Mucosa of descending colon (tissue), 3 donors: ENCODE results near the gene ZNF689. TPM values are rescaled to one million over a fixed set of nuclear protein-coding genes. Genes with fewer than 3 reads are reported as not detected.

Experiments used
- ATAC-seq: fragments of 200-7000 bp; cut with Tn5 transposase; one replicate; pipeline ENCODE4 v1.9.1; 2020; ENCODE audit warnings: mild to moderate bottlenecking, moderate library complexity
- DNase-seq, 3 donors: peaks; one replicate each; pipeline ENCODE4 v3.0.0-alpha.2; 2020
- H3K36me3 ChIP-seq: fragments of 200-600 bp; one replicate; pipeline ENCODE4 v1.8.0; 2021; ENCODE audit warnings: low read depth, mild to moderate bottlenecking
- H3K4me1 ChIP-seq: fragments of 200-600 bp; one replicate; pipeline ENCODE4 v1.8.0; 2021; ENCODE audit warnings: low read depth, mild to moderate bottlenecking
- H3K4me3 ChIP-seq: fragments of 200-600 bp; one replicate; pipeline ENCODE4 v1.8.0; 2021; ENCODE audit warnings: mild to moderate bottlenecking
- H3K9me3 ChIP-seq: fragments of 200-600 bp; one replicate; pipeline ENCODE4 v1.8.0; 2021; ENCODE audit warnings: mild to moderate bottlenecking
- CTCF ChIP-seq: fragments of 200-600 bp; IDR thresholded peaks from one replicate; pipeline ENCODE4 v1.8.0; 2022; ENCODE audit warnings: antibody characterized with exemption, mild to moderate bottlenecking
- intact Hi-C, 2 donors: fragments of 100-400 bp; cut with DNase I in 1 of 2; cut with micrococcal nuclease in 1 of 2; formaldehyde crosslinking; loops; one replicate each; pipeline versions ENCODE4 v1.11.0 to v1.11.1; 2022; cut with DNase I, micrococcal nuclease
- total RNA-seq, 3 donors: library from RNA; stranded (reverse); fragmentation: NEBNext Ultra II Directional in 2 of 3; extraction: Animal tissue kit (Norgen Biotek cat#: 25700) in 2 of 3; gene quantifications; one replicate each; pipeline versions ENCODE4 v1.2.1 to v1.2.4, GENCODE V29; 2021 to 2023
- donor health status: DM: no; HTN: no; CAD: no; lungs with moderate emphysema.
- donor health status: DM: no; HTN: no; CAD: no.
- donor health status: DM: no; HTN: yes; CAD: no.

The ZNF689 gene
- total RNA-seq, 3 donors from 2014 or later, result 7.6 to 10.7 (median 10.5) TPM

GRCh38 chr16:30656388-30656787, 46.2 kb upstream of the ZNF689 start:
- TF ChIP-seq CTCF, result no peak
- Histone ChIP-seq H3K9me3 (no peaks in the 10 kb centered on the region), H3K4me3 (no peak overlapping the region), H3K36me3 (peaks cover 8% of the 10 kb centered on the region), H3K4me1 (peaks cover 37% of the 10 kb centered on the region)
- ATAC-seq, result no peak
- DNase-seq, result no peak
- intact Hi-C loops, result no loop called here

GRCh38 chr16:30655815-30656347, 45.7 kb upstream of the ZNF689 start:
- Histone ChIP-seq H3K4me1 (peaks cover 32% of the 10 kb centered on the region), H3K36me3 (peaks cover 8% of the 10 kb centered on the region), H3K9me3 (no peaks in the 10 kb centered on the region), H3K4me3 (no peak overlapping the region)
- DNase-seq (no peak), ATAC-seq (no peak)
- intact Hi-C loops, result no loop called here
- TF ChIP-seq CTCF, result no peak

GRCh38 chr16:30654856-30655255, 44.7 kb upstream of the ZNF689 start:
- DNase-seq (no peak), ATAC-seq (no peak)
- intact Hi-C loops, result no loop called here
- Histone ChIP-seq H3K4me1 (peaks cover 24% of the 10 kb centered on the region), H3K36me3 (peaks cover 8% of the 10 kb centered on the region), H3K4me3 (no peak overlapping the region), H3K9me3 (no peaks in the 10 kb centered on the region)
- no peak for TF ChIP-seq CTCF

- TF ChIP-seq CTCF, result no peak
- Histone ChIP-seq H3K36me3 (peaks cover 4% of the 10 kb centered on the region), H3K9me3 (no peaks in the 10 kb centered on the region), H3K4me3 (no peak overlapping the region), H3K4me1 (peaks cover 22% of the 10 kb centered on the region)
- intact Hi-C loops, result no loop called here
- no peak for DNase-seq
- ATAC-seq, result no peak
Observed at GRCh38 chr16:30652718-30653117, 42.5 kb upstream of the ZNF689 start.

- ATAC-seq (no peak), DNase-seq (no peak)
- Histone ChIP-seq H3K4me3 (no peak overlapping the region), H3K4me1 (peaks cover 15% of the 10 kb centered on the region), H3K9me3 (no peaks in the 10 kb centered on the region), H3K36me3 (peaks cover 4% of the 10 kb centered on the region)
- TF ChIP-seq CTCF, result no peak
- intact Hi-C loops, result no loop called here
Observed at GRCh38 chr16:30652005-30652296, 41.8 kb upstream of the ZNF689 start.
